NT2/D1 (cell line): ENCODE measurements around the gene QSER1.
"Not testable (repeated sequence)": the region's sequence is repeated elsewhere in the genome, so short reads cannot be mapped to it uniquely, and the experiment has no call there.

ENCODE experiments used
- DNase-seq: peaks from one replicate; pipeline ENCODE4 v3.0.0-alpha.2; 2011; ENCODE audit warnings: low read depth, low spot score
- H3K27me3 ChIP-seq: 2 replicates; pipeline ENCODE4 v1.6.0; 2011; ENCODE audit warnings: mild to moderate bottlenecking; ENCODE audit not compliant: insufficient read length, insufficient read depth
- H3K36me3 ChIP-seq: 2 replicates; pipeline ENCODE4 v1.6.1; 2011; ENCODE audit warnings: mild to moderate bottlenecking, low read length, mixed read lengths; ENCODE audit not compliant: insufficient read depth, insufficient read length
- H3K4me1 ChIP-seq: 2 replicates; pipeline ENCODE4 v1.5.1; 2011; ENCODE audit not compliant: insufficient read depth, insufficient read length
- H3K4me3 ChIP-seq: 2 replicates; pipeline ENCODE4 v1.5.1; 2011; ENCODE audit warnings: low read depth; ENCODE audit not compliant: insufficient read length
- H3K9ac ChIP-seq: 2 replicates; pipeline ENCODE4 v1.6.0; 2011; ENCODE audit warnings: low read depth; ENCODE audit not compliant: insufficient read length
- H3K9me3 ChIP-seq: 2 replicates; pipeline ENCODE4 v1.5.1; 2011; ENCODE audit warnings: mild to moderate bottlenecking, low read length; ENCODE audit not compliant: insufficient read depth
- SUZ12 ChIP-seq: IDR thresholded peaks from 2 replicates; pipeline ENCODE4 v1.6.1; 2011; ENCODE audit not compliant: insufficient read length, insufficient read depth; ENCODE audit errors: extremely low read depth
- YY1 ChIP-seq: IDR thresholded peaks from 2 replicates; pipeline ENCODE4 v1.6.1; 2011; ENCODE audit not compliant: insufficient read length, insufficient read depth
- ZNF274 ChIP-seq: IDR thresholded peaks from 2 replicates; pipeline ENCODE4 v1.6.1; 2011; ENCODE audit warnings: mild to moderate bottlenecking, low read depth, low read length

The QSER1 gene

DNA sequence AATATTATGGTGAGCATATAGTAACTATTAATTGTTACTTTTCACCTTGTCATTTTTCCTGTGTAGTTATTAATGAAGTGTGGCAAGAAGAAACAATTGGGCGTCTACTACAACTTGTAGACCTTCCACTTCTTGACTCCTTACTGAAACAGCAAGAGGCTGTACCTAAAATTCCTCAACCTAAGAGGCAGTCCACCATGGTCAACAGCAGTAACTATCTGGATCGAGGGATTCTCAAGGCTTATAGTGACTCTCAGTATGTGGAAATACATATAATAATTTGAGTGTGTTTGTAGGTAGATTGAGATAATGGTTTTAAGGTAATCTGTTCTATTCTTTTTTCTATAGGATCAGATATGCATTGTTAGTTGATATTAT, 135.9 kb downstream of the QSER1 start:
- Histone ChIP-seq H3K27me3 (no peaks in the 10 kb centered on the region), H3K36me3 (no peaks in the 10 kb centered on the region), H3K4me1 (no peaks in the 10 kb centered on the region), H3K4me3 (no peak overlapping the region), H3K9me3 (no peaks in the 10 kb centered on the region), H3K9ac (no peak overlapping the region)
- DNase-seq = no peak
- TF ChIP-seq SUZ12 = no peak
- TF ChIP-seq ZNF274 = no peak
- no peak for TF ChIP-seq YY1

DNA sequence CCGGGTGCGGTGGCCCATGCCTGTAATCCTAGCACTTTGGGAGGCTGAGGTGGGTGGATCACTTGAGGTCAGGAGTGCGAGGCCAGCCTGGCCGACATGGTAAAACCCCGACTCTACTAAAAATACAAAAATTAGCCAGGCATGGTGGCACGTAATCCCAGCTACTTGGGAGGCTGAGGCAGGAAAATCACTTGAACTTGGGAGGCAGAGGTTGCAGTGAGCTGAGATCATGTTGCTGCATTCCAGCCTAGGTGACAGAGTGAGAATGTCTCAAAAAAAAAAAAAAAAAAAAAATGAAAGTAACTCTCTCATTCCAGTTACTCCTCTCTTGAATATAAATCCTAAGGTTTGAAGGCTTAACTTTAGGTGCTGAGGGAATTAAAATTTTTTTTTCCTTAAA, 136.6 kb downstream of the QSER1 start:
- H3K9ac ChIP-seq, H3K36me3 ChIP-seq, DNase-seq, H3K4me3 ChIP-seq, H3K4me1 ChIP-seq, H3K9me3 ChIP-seq, H3K27me3 ChIP-seq: not testable (repeated sequence)
